ENCODE results near the gene LHX1.

DNA sequence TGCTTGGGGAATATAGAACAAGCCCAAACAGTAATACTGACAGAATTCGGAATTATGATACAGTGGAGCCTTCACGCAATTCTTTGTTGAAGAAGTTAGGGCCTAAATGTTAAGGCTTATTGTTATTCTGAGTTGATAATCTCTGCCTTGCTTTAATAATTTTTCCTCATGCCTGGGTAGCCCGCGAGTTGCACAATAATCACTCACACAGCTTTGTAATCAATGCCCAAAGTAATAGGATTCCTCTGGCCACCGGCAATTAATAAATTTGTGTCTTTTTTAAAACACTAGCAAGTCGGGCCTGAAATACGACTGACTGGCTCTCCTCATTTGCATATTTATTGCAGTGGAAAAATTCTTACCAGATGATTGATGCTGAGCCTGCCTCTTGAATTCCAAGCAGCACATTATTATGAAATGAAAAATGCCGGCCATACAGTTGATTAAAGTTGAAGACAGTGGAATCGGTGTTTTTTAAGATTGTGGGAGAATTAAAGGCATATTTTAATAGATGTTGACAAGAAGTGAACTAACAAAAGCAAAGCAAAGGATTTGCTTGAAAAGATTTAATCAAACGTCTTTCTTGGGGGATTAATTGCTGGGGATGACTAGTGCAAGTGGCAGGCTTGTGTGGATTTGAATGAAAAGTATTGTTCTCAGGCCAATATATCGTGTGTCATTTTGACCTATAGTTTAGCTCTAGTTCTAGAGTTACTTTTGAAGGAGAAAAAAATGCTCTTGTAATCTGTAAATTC is 41.7 kb downstream of the LHX1 start:
- TF ChIP-seq YY1 (IDR thresholded peaks at IDR 0.05; ENCODE audit: insufficient read depth, insufficient read length), result no peak
- TF ChIP-seq ZNF274 (IDR thresholded peaks at IDR 0.05; ENCODE audit: low read depth, low read length), result no peak
- TF ChIP-seq SUZ12 (IDR thresholded peaks at IDR 0.05; ENCODE audit: extremely low read depth, insufficient read depth, insufficient read length), result no peak
